ENCODE measurements around the gene MRPL21. TPM values are rescaled to one million over a fixed set of nuclear protein-coding genes. Genes with fewer than 3 reads are reported as not detected.

Gene MRPL21
- total and polyA plus RNA-seq, 3 experiments from 2014 or later = 96.3 to 104 (median 101) TPM

- no peaks in the 10 kb centered on the region for H3K9me3 ChIP-seq (ENCODE audit: low read length)
- Mint-ChIP-seq H3K36me3 (peaks cover 0 to 82% (median 7%) of the 10 kb centered on the region in 3 donors), H3K27me3 (no peaks in the 10 kb centered on the region), H3K9me3 (no peaks in the 10 kb centered on the region), H3K27ac (no peak overlapping the region), H3K4me3 (no peak overlapping the region), H3K4me1 (no peaks in the 10 kb centered on the region)
- no peak for DNase-seq
- ChIA-PET POLR2A (no interaction called here), CTCF (no interaction called here)
- H3K36me3 ChIP-seq (ENCODE audit: insufficient read depth, low read length) = peaks cover 15% of the 10 kb centered on the region
- no peaks in the 10 kb centered on the region for H3K4me1 ChIP-seq (ENCODE audit: insufficient read depth, low read length)
- H3K27ac ChIP-seq (ENCODE audit: low read depth, low read length) = no peak overlapping the region
- H3K4me3 ChIP-seq (ENCODE audit: low read length) = no peak overlapping the region
- H3K27me3 ChIP-seq (ENCODE audit: insufficient read depth, low read length, poor library complexity, severe bottlenecking) = no peaks in the 10 kb centered on the region
Observed at GRCh38 chr11:68936676-68937620, 33.3 kb upstream of the MRPL21 start.

DNA sequence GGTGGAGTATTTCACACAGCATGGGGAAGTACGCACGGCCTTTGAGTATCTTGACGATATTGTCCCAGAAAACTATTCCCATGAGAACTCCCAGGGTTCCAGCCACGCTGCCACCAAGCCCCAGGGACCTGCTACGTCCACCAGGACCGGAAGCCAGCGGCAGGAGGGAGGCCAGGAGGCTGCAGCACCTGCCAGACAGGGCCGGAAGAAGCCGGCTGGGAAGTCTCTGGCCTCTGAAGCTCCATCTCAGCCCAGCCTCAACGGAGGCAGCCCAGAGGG, 32.7 kb upstream of the MRPL21 start:
- ChIA-PET POLR2A (no interaction called here), CTCF (no interaction called here)
- H3K9me3 ChIP-seq (ENCODE audit: low read length) = no peaks in the 10 kb centered on the region
- Mint-ChIP-seq H3K27ac (no peak overlapping the region), H3K4me1 (no peaks in the 10 kb centered on the region), H3K4me3 (no peak overlapping the region), H3K9me3 (no peaks in the 10 kb centered on the region), H3K36me3 (peaks cover 0 to 83% (median 9%) of the 10 kb centered on the region in 3 donors), H3K27me3 (no peaks in the 10 kb centered on the region)
- H3K27me3 ChIP-seq (ENCODE audit: insufficient read depth, low read length, poor library complexity, severe bottlenecking) = no peaks in the 10 kb centered on the region
- H3K4me3 ChIP-seq (ENCODE audit: low read length) = no peak overlapping the region
- H3K36me3 ChIP-seq (ENCODE audit: insufficient read depth, low read length) = peaks cover 15% of the 10 kb centered on the region
- no peak for DNase-seq
- H3K27ac ChIP-seq (ENCODE audit: low read depth, low read length) = no peak overlapping the region
- H3K4me1 ChIP-seq (ENCODE audit: insufficient read depth, low read length) = no peaks in the 10 kb centered on the region

DNA sequence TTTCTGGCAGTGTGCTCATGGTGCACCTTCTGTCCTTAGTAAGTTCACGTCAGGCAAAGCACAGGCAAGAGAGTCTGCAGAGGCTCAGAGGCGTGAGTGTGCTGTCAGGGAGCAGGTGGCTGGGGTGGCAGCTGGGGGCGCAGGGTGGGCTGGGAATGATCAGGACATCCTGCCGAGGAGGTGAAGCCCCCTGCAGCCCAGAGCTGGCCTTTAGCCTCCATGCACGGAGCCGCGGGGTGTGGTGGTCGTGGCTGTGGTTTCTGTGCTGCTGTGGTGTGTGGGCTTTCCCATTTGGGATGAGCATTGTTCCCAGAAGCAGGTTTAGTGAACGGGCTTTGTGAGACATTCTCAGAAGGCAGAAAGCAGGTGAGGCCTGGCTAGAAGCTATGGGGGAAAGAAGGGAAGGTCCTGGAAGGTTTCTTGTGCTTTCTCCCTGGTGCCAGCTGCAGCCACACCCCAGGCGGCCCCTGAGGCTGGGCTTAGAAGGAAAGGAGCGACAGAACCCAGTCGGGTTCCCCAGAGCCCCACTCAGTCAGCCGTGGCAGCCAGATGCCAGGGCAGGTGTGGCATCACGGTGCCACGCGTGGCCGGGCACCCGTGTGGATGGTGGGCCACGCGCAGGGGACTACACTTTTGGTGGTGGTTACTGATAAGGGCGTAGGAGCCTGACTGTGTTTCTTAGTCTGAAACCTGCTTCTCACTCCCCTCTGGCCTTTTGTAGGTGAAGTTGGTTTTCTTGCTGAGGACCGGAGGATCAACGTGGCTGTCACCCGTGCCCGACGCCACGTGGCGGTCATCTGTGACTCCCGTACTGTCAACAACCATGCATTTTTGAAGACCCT, 32.1 kb upstream of the MRPL21 start:
- Mint-ChIP-seq H3K36me3 (peaks cover 0 to 81% (median 9%) of the 10 kb centered on the region in 3 donors), H3K27ac (no peak overlapping the region), H3K27me3 (no peaks in the 10 kb centered on the region), H3K4me1 (no peaks in the 10 kb centered on the region), H3K9me3 (no peaks in the 10 kb centered on the region), H3K4me3 (no peak overlapping the region)
- ChIA-PET CTCF (no interaction called here), POLR2A (no interaction called here)
- H3K4me3 ChIP-seq (ENCODE audit: low read length) = no peak overlapping the region
- H3K9me3 ChIP-seq (ENCODE audit: low read length) = no peaks in the 10 kb centered on the region
- no peaks in the 10 kb centered on the region for H3K27me3 ChIP-seq (ENCODE audit: insufficient read depth, low read length, poor library complexity, severe bottlenecking)
- H3K4me1 ChIP-seq (ENCODE audit: insufficient read depth, low read length) = no peaks in the 10 kb centered on the region
- H3K36me3 ChIP-seq (ENCODE audit: insufficient read depth, low read length) = peaks cover 15% of the 10 kb centered on the region
- no peak for DNase-seq
- no peak overlapping the region for H3K27ac ChIP-seq (ENCODE audit: low read depth, low read length)

GRCh38 chr11:68935066-68935465, 31.4 kb upstream of the MRPL21 start:
- Histone ChIP-seq H3K27ac (ENCODE audit: low read depth, low read length) (no peak overlapping the region), H3K9me3 (ENCODE audit: low read length) (no peaks in the 10 kb centered on the region), H3K36me3 (ENCODE audit: insufficient read depth, low read length) (peaks cover 20% of the 10 kb centered on the region), H3K4me3 (ENCODE audit: low read length) (no peak overlapping the region), H3K27me3 (ENCODE audit: insufficient read depth, low read length, poor library complexity, severe bottlenecking) (no peaks in the 10 kb centered on the region), H3K4me1 (ENCODE audit: insufficient read depth, low read length) (no peaks in the 10 kb centered on the region)
- H3K27me3 Mint-ChIP-seq = no peaks in the 10 kb centered on the region
- ChIA-PET CTCF (no interaction called here), POLR2A (no interaction called here)
- H3K4me1 Mint-ChIP-seq = no peaks in the 10 kb centered on the region
- H3K27ac Mint-ChIP-seq = peak overlapping the region in 1 of 8 donors; percentile 26
- peaks cover 6 to 82% (median 13%) of the 10 kb centered on the region in 3 donors for H3K36me3 Mint-ChIP-seq
- H3K9me3 Mint-ChIP-seq = no peaks in the 10 kb centered on the region
- DNase-seq = no peak
- H3K4me3 Mint-ChIP-seq = no peak overlapping the region

GRCh38 chr11:68934666-68935065, 31.0 kb upstream of the MRPL21 start:
- H3K27me3 ChIP-seq (ENCODE audit: insufficient read depth, low read length, poor library complexity, severe bottlenecking) = no peaks in the 10 kb centered on the region
- H3K4me3 ChIP-seq (ENCODE audit: low read length) = no peak overlapping the region
- Mint-ChIP-seq H3K9me3 (no peaks in the 10 kb centered on the region), H3K36me3 (peaks cover 6 to 83% (median 16%) of the 10 kb centered on the region in 3 donors), H3K4me1 (no peaks in the 10 kb centered on the region), H3K27ac (peak overlapping the region in 1 of 8 donors; percentile 26), H3K27me3 (no peaks in the 10 kb centered on the region), H3K4me3 (no peak overlapping the region)
- no peaks in the 10 kb centered on the region for H3K9me3 ChIP-seq (ENCODE audit: low read length)
- peaks cover 22% of the 10 kb centered on the region for H3K36me3 ChIP-seq (ENCODE audit: insufficient read depth, low read length)
- DNase-seq = no peak
- no peaks in the 10 kb centered on the region for H3K4me1 ChIP-seq (ENCODE audit: insufficient read depth, low read length)
- no peak overlapping the region for H3K27ac ChIP-seq (ENCODE audit: low read depth, low read length)
- ChIA-PET POLR2A (no interaction called here), CTCF (no interaction called here)

- Mint-ChIP-seq H3K27me3 (no peaks in the 10 kb centered on the region), H3K9me3 (no peaks in the 10 kb centered on the region), H3K4me3 (no peak overlapping the region), H3K36me3 (peaks cover 6 to 84% (median 18%) of the 10 kb centered on the region in 3 donors), H3K4me1 (no peaks in the 10 kb centered on the region), H3K27ac (no peak overlapping the region)
- no peak for DNase-seq
- no peak overlapping the region for H3K27ac ChIP-seq (ENCODE audit: low read depth, low read length)
- H3K4me1 ChIP-seq (ENCODE audit: insufficient read depth, low read length) = no peaks in the 10 kb centered on the region
- ChIA-PET POLR2A (no interaction called here), CTCF (no interaction called here)
- H3K4me3 ChIP-seq (ENCODE audit: low read length) = no peak overlapping the region
- no peaks in the 10 kb centered on the region for H3K9me3 ChIP-seq (ENCODE audit: low read length)
- H3K27me3 ChIP-seq (ENCODE audit: insufficient read depth, low read length, poor library complexity, severe bottlenecking) = no peaks in the 10 kb centered on the region
- H3K36me3 ChIP-seq (ENCODE audit: insufficient read depth, low read length) = peaks cover 26% of the 10 kb centered on the region
Observed at GRCh38 chr11:68934321-68934645, 30.7 kb upstream of the MRPL21 start.

DNA sequence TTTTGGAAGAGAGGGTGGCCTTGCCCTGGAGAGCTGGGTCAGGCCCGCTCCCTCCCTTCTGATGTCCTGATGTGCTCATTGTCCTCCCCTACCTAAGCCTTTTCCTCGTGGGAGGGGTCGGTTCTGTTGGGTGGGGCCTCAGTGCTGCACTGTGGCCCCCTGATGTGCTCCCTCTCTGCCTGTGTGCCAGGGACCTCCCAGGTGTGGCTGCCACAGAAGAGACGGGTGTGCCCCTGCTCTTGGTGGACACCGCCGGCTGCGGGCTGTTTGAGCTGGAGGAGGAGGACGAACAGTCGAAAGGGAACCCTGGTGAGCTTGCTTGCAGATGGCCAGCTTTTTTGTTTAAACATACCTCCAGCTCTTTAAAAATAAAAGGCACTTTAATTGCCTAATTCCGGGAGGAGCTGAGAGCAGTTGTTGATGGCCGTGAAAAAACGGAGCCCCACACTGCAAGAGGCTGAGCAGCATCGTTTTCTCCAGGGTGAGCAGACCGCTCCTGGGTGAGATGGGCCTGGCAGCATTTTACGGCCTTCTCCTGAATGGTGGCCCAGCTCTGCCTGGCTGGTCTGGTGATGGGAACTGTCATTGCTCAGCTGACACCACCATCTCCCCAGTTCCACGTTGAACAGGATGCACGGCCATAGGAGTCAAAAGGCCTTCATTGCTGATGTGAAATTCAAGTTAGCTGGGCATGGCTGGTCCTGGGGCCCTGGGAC, 30.1 kb upstream of the MRPL21 start:
- no peaks in the 10 kb centered on the region for H3K27me3 Mint-ChIP-seq
- H3K4me3 ChIP-seq (ENCODE audit: low read length) = no peak overlapping the region
- ChIA-PET POLR2A (no interaction called here), CTCF (no interaction called here)
- DNase-seq = no peak
- H3K4me1 ChIP-seq (ENCODE audit: insufficient read depth, low read length) = no peaks in the 10 kb centered on the region
- no peak overlapping the region for H3K4me3 Mint-ChIP-seq
- no peak overlapping the region for H3K27ac ChIP-seq (ENCODE audit: low read depth, low read length)
- no peaks in the 10 kb centered on the region for H3K4me1 Mint-ChIP-seq
- H3K27ac Mint-ChIP-seq = no peak overlapping the region
- no peaks in the 10 kb centered on the region for H3K9me3 ChIP-seq (ENCODE audit: low read length)
- H3K36me3 ChIP-seq (ENCODE audit: insufficient read depth, low read length) = peaks cover 28% of the 10 kb centered on the region
- H3K9me3 Mint-ChIP-seq = no peaks in the 10 kb centered on the region
- H3K36me3 Mint-ChIP-seq = peaks cover 6 to 85% (median 17%) of the 10 kb centered on the region in 3 donors
- no peaks in the 10 kb centered on the region for H3K27me3 ChIP-seq (ENCODE audit: insufficient read depth, low read length, poor library complexity, severe bottlenecking)
